Regular cardiac myocyte (primary cell): Measurements from ENCODE around the gene GSS. TPM values are rescaled to one million over a fixed set of nuclear protein-coding genes. Genes with fewer than 3 reads are reported as not detected.

Source experiments
- total RNA-seq: library from RNA; depleted of rRNA; stranded (reverse); fragments of >200 nt; gene quantifications from 2 replicates; pipeline ENCODE4 v1.2.3, GENCODE V29; 2014

GSS gene
- 68.2 and 86.5 TPM in 2 replicates for total RNA-seq

DNA sequence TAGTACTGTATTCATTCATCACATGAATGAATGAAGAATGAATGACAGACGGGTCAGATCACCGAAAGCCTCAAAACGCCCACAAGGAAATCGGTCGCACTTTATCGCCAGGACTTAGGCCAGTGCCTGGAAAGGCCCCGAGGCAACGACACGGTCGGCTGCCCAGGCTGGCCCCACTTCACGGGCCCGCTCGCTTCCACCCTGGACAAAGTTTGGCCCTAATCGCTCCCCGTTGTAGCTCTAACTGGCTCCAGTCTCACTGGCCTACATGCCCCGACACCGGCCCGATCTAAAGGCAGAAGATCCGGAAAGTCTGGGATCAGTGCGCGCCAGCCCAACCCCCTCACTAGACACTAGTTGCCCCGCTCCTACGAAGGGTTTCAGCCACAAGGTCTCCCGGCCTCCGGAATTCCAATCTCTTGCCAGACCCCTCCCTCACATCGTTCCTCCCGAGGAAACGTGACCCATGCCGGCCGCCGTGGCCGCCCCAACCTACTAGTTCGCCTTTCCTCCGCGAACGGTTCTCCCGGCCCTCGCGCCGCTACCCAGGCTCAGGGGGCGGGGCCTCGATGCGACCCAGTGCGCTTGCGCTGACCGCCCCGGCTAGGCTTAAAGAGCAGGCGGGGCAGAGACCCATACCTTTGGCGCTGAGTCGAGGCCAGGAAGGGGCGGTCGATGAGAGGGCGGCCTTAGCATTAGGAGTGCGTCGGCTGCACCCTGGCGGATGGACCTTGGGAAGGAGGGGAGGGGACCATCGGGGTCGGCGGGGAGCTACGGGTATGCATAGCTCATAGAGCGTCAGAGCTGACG lies at the start of gene GSS, which contains the start of gene MYH7B:
Gene GSS, minus strand, starts transcription at position 576 of the 810 bp plus-strand sequence. CDS start 3,954 bp downstream, outside the sequence.
Gene MYH7B, plus strand, starts transcription at position 638 of the 810 bp plus-strand sequence. CDS start 22,138 bp downstream, outside the sequence.

Other genes starting within 250 kb of the GSS start
- 4.0 and 6.5 TPM in 2 replicates for gene NCOA6, start 130.2 kb downstream of the GSS start, total RNA-seq
- 10.0 and 15.8 TPM in 2 replicates for gene GGT7, start 83.0 kb downstream of the GSS start, total RNA-seq
- 28.2 and 45.4 TPM in 2 replicates for gene ACSS2, start 79.2 kb downstream of the GSS start, total RNA-seq
- gene MYH7B, start 62 bp upstream of the GSS start, total RNA-seq: under 0.01 TPM in 1 of 2 replicates, not detected in the other
- 82.3 and 120 TPM in 2 replicates for gene TRPC4AP, start 137.0 kb upstream of the GSS start, total RNA-seq
- gene EDEM2, start 191.5 kb upstream of the GSS start, total RNA-seq: 47.9 and 68.8 TPM in 2 replicates
- 85.3 and 244 TPM in 2 replicates for gene PROCR, start 216.3 kb upstream of the GSS start, total RNA-seq